GM18519 (cell line): ENCODE results near the gene MSI1.
"Not testable (repeated sequence)": the region's sequence is repeated elsewhere in the genome, so short reads cannot be mapped to it uniquely, and the experiment has no call there.

Experiments
- ATAC-seq: cut with Tn5 transposase; IDR thresholded peaks from one replicate; pipeline ENCODE4 v1.9.1; 2021; ENCODE audit warnings: mild to moderate bottlenecking, moderate library complexity; ENCODE audit not compliant: unreplicated experiment, low FRiP score

Gene MSI1

DNA sequence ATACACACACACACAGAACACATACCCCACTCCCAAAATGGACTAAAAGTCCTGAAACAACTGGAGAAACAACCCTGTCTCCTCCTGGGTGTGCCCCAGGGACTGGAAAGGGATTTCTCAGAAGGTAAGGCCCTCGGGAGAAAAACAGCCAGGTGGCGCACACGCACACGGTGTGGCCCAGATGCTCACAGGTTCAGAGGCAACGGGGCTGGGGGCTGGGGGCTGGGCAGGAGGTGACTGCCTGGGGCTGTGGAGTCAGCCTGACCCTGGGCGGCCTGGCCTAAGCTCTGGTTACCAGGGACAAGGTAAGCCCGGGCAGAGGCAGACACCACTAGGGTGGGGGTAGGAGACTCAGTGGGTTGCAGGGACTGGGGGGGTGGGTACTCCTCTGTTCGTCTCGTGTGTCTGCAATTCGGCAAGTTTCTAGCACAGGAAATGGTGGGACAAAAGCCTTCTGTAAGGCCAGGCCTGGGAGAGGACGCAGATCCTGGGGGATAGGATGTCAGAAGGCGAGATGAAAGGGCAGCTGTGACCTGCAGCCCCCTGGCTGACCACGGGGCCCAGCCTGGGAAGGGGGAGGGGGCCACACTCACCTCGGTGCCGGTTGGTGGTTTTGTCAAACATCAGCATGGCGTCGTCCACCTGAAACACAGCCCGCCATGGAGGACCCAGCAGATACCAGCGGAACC is 10.4 kb downstream of the MSI1 start:
- ATAC-seq, result no peak

GRCh38 chr12:120357104-120357503 is 11.9 kb downstream of the MSI1 start:
- ATAC-seq, result no peak

- no peak for ATAC-seq
Observed at GRCh38 chr12:120356567-120357030, 12.4 kb downstream of the MSI1 start.

- ATAC-seq, result no peak
Observed at GRCh38 chr12:120353556-120354317, 15.2 kb downstream of the MSI1 start.

DNA sequence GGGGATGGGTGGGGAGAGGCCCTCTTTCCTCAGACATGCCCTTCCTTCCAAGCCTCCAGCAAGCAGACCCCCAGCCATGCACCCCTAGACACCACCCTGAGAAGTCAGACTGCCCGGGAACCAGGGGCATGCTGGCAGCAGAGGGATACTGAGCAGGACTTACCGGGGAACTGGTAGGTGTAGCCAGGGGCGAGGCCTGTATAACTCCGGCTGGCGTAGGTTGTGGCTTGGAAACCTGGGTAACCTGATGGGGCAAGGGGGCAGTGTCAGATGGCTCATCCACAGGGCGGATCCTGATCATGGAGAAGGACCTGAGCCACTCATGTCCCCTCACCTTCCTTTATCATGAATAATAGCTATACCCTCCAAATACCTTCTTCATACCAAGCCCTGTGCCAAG is 15.8 kb downstream of the MSI1 start:
- ATAC-seq, result no peak

DNA sequence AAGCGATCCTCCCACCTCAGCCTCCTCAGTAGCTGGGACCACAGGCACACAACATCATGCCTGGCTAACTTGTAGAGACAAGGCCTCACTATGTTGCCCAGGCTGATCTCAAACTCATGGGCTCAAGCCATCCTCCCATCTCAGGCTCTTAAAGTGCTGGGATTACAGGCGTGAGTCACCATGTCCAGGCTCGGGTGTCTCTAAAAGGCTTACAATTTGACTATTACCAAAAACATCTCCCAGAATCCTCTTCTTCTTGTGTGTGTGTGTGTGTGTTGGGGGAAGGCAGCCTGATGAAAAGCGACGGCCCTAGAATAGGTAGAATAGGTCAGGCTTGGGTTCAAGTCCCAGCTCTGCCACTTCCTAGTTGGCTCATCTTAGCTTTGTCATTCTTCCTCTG is 16.8 kb downstream of the MSI1 start:
- ATAC-seq, result no peak

GRCh38 chr12:120350576-120351350 is 18.2 kb downstream of the MSI1 start:
- no peak for ATAC-seq

DNA sequence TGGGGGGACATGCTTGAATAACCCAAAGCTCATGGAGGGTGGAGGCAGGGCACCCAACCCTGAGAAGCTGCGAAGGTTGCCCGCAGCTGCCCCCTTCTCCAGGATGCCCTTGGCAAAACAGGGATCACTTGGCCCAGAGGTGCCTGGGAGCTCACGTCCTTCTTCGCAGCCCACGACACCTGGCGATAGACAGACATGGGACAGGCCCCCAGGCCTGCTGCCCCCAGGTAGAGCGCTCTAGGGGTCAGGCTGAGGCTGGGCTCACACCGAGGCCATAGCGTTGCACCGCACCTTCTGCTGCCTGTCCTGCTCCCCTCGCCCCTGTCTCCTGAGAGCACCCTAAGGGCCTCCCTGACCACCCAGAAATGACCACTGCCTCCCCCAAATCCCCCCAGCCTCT is 21.2 kb downstream of the MSI1 start:
- no peak for ATAC-seq

DNA sequence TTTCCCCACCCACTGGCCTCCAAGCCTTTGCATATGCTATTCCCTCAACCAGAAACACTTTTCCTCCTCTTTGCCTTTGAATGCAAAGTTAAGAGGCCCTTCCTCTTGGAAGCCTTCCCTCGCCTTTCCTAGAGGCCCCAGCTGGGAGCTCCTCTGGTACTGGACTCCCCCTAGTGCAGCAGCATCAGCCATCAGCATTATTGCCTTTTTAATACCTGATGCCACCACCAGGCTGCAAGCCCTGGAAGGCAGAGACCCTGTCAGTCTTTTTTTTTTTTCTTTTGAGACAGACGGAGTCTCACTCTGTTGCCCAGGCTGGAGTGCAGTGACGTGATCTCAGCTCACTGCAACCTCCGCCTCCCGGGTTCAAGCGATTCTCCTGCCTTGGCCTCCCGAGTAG is 22.3 kb downstream of the MSI1 start:
- no peak for ATAC-seq

DNA sequence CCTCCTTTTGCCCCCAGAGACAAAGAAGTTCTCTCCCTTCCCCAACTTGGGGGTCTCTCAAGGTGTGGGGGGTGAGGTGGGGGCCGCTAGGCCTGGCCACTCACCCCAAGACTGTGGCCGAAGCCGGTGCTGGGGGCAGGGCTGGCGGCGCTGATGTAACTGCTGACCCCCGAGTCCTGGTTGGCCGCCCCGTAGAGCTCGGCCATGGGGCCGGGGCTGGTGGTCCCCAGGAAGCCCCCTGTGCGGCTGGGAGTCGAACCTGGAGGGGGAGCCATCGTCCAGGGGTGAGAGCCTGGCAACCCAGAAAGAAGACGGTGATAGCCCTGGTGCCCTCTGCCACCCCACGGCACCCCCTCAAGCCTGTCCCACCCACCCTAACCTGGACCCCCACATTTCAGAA is 22.9 kb downstream of the MSI1 start:
- no peak for ATAC-seq

- ATAC-seq, result no peak
Observed at GRCh38 chr12:120343692-120344091, 25.3 kb downstream of the MSI1 start.

DNA sequence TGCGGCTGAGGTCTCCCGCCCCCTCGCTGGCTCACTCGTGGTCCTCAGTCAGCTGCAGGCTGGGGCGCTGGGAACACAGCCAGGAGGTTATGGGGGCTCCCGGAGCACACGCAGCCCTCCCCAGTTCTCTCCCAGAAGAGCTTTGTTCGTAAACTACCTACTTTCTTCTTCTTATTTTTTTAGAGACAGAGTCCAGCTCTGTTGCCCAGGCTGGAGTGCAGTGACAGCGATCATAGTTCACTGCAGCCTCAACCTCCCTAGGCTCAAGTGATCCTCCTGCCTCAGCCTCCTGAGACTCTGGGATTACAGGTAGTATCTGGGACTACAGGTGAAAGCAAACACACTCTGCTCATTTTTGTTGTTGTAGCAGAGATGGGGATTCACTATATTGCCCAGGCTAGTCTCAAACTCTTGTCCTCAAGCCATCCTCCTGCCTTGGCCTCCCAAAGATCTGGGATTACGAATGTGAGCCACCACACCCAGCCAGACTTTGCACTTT is 25.9 kb downstream of the MSI1 start:
- ATAC-seq, result no peak

DNA sequence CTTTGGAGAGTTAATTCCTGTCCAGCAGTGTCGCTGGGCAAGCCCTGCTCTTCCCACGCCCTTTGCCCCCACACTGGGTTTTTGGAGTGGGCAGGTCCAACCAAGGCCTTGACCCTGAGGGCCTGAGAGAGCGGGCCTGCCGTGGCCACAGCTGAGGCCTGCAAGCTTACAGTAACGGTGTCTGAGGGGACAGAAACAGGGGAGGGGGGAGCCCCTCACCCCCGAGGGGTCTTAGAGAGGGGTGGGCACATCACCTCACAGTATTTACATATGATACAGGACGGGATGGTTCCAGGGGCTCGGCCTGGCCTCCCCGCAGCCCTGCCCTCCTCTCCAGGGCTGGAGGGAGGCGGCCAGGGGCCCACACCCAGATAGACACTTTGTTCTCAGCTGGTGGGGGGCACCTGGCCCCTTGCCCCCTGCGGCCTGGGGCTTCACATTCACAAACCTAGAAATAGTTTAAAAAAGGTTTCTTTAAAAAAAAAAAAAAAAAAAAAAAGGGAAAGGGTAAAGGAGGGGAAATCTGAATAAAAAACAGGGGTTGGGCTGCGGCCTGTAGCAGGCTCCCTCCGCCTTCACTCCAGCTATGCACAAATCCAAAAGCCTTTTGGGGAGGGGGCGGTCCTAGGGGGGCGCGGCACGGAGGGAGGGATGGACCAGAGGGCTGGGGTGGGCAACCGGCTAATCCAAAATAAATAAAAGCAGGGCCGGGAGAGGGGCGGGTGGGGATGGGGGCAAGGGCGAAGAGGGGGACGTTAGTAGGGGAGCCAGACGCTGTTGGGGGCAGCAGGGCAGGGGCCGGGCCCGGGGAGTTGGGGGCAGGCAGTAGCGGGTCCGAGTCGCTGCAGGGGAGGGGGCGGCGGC is 26.6 kb downstream of the MSI1 start:
- ATAC-seq, result no peak

DNA sequence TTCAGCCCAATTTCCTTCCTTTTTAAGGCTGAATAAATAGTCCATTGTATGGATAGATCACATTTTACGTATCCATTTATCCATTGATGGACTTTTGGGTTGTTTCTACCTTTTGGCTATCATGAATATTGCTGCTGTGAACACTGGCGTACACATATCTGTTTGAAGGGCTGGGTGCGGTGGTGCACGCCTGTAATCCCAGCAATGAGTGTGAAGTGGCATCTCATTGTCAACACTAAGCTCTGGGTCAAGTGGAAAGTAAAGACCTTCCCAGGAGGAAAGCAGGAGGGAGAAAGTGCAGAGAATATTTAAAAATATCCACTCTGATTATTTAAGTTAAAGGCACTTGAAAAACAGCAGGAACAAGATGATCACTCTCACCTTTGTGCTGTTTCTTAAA is 29.7 kb downstream of the MSI1 start:
- ATAC-seq, result no peak

DNA sequence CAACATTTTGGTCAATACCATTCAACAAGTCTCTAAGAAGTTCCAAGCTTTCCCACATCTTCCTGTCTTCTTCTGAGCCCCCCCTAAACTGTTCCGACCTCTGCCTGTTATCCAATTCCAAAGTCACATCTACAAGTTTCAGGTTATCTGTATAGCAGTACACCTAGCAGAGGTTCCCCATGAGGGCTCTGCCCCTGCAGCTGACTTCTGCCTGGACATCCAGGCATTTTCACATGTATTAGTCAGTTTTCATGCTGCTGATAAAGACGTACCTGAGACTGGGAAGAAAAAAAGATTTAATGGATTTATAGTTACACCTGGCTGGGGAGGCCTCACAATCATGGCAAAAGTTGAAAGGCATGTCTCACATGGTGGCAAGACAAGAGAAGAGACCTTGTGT is 31.2 kb downstream of the MSI1 start:
- no peak for ATAC-seq

DNA sequence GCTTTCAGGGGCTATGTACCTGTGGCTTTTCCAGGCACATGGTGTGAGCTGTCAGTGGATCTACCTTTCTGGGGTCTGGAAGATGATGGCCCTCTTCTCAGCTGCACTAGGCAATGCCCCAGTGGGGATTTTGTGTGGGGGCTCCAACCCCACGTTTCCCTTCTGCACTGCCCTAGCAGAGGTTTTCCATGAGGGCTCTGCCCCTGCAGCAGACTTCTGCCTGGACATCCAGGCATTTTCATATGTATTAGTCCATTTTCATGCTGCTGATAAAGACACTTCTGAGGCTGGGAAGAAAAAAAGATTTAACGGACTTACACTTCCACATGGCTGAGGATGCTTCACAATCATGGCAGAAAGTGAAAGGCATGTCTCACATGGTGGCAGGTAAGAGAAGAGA is 32.6 kb downstream of the MSI1 start:
- not testable (repeated sequence) for ATAC-seq

DNA sequence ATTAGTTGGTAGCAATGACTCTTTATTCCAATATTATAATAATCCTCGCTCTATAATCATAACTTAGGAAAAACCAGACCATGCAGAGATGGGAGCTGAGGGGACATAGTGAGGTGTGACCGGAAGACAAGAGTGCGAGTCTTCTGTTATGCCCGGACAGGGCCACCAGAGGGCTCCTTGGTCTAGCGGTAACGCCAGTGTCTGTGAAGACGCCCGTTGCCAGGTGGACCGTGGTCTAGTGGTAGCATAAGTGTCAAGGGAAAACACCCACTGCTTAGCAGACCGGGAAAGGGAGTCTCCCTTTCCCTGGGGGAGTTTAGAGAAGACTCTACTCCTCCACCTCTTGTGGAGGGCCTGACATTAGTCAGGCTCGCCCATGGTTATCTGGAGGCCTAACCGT is 33.5 kb downstream of the MSI1 start:
- not testable (repeated sequence) for ATAC-seq

GRCh38 chr12:120332523-120332922 is 36.4 kb downstream of the MSI1 start:
- no peak for ATAC-seq

DNA sequence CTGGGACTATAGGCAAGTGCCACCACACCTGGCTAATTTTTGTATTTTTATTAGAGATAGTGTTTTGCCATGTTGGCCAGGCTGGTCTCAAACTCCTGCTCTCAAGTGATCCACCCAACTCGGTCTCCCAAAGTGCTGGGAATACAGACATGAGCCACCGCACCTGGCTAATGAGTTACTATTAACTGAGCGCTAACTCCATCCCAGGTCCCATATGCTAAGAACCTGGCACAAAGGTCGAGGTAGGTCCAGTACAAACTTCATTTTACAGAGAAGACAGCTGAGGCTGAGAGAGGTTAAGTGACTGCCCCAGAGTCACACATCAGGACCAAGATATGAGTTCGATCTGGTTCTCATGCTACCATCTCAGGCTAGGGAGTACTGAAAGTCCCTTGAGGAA is 36.9 kb downstream of the MSI1 start:
- no peak for ATAC-seq

- ATAC-seq, result no peak
Observed at GRCh38 chr12:120331390-120331789, 37.6 kb downstream of the MSI1 start.
